Neural cell (in vitro differentiated cells): Measurements from ENCODE around the gene MVK. TPM values are rescaled to one million over a fixed set of nuclear protein-coding genes. Genes with fewer than 3 reads are reported as not detected.

Experiments used
- H2AFZ ChIP-seq: fragments of 200-600, 300-800 bp; sonication (generic), shearing (Covaris generic); 2 replicates; pipeline ENCODE4 v1.6.0; 2014; ENCODE audit warnings: low read depth, mild to moderate bottlenecking, antibody characterized with exemption, low read length, moderate library complexity
- H3F3A ChIP-seq: fragments of 200-600 bp; shearing (Covaris generic); 2 replicates; pipeline ENCODE4 v1.6.1; 2016; ENCODE audit warnings: mild to moderate bottlenecking, moderate library complexity, mixed read lengths, antibody characterized with exemption, low read length; ENCODE audit not compliant: insufficient read depth, poor library complexity, severe bottlenecking
- H3K27ac ChIP-seq: fragments of 200-600, 300-800 bp; sonication (generic), shearing (Covaris generic); 2 replicates; pipeline ENCODE4 v1.5.1; 2014; ENCODE audit warnings: mild to moderate bottlenecking, low read length, moderate library complexity
- H3K27me3 ChIP-seq: fragments of 300-800, 200-600 bp; sonication (generic), shearing (Covaris generic); 2 replicates; pipeline ENCODE4 v1.6.0; 2014; ENCODE audit warnings: mild to moderate bottlenecking, low read depth, low read length, moderate library complexity; ENCODE audit not compliant: insufficient read depth
- H3K36me3 ChIP-seq: fragments of 300-800, 200-600 bp; sonication (generic), shearing (Covaris generic); 2 replicates; pipeline ENCODE4 v1.5.1; 2014; ENCODE audit warnings: mild to moderate bottlenecking, antibody characterized with exemption, low read length, moderate library complexity; ENCODE audit not compliant: insufficient read depth
- H3K4me2 ChIP-seq: fragments of 300-800, 200-600 bp; sonication (generic), shearing (Covaris generic); 2 replicates; pipeline ENCODE4 v1.6.0; 2014; ENCODE audit warnings: mild to moderate bottlenecking, low read length
- H3K4me3 ChIP-seq: fragments of 300-800, 200-600 bp; sonication (generic), shearing (Covaris generic); 2 replicates; pipeline ENCODE4 v1.5.1; 2014; ENCODE audit warnings: mild to moderate bottlenecking, low read length, moderate library complexity
- H3K79me2 ChIP-seq: fragments of 200-600 bp; shearing (Covaris generic); replicated peaks from 2 replicates; pipeline ENCODE4 v1.6.0; 2014; ENCODE audit warnings: mild to moderate bottlenecking, low read length, moderate library complexity; ENCODE audit not compliant: insufficient read depth
- H3K9ac ChIP-seq: fragments of 300-800, 200-600 bp; sonication (generic), shearing (Covaris generic); 2 replicates; pipeline ENCODE4 v1.6.1; 2016; ENCODE audit warnings: mild to moderate bottlenecking, low read length, mixed read lengths
- H3K9me2 ChIP-seq: fragments of 200-600 bp; shearing (Covaris generic); 2 replicates; pipeline ENCODE4 v1.6.1; 2016; ENCODE audit warnings: mild to moderate bottlenecking, low read length, mixed read lengths; ENCODE audit not compliant: insufficient read depth
- H3K9me3 ChIP-seq: fragments of 200-600, 300-800 bp; sonication (generic), shearing (Covaris generic); 2 replicates; pipeline ENCODE4 v1.6.1; 2016; ENCODE audit warnings: mild to moderate bottlenecking, mixed run types, low read length, moderate library complexity, mixed read lengths
- H4K20me1 ChIP-seq: fragments of 200-600 bp; shearing (Covaris generic); 2 replicates; pipeline ENCODE4 v1.6.1; 2016; ENCODE audit warnings: mild to moderate bottlenecking, mixed run types; ENCODE audit not compliant: insufficient read depth
- EP300 ChIP-seq: fragments of 450-650 bp; conservative IDR thresholded peaks from 2 replicates; pipeline ENCODE4 v1.6.1; 2014; ENCODE audit warnings: antibody characterized with exemption, mild to moderate bottlenecking, moderate library complexity; ENCODE audit not compliant: poor library complexity, severe bottlenecking
- EZH2 ChIP-seq: fragments of 200-600, 300-800 bp; shearing (Covaris generic), sonication (generic); IDR thresholded peaks from 2 replicates; pipeline ENCODE4 v1.6.1; 2014; ENCODE audit warnings: antibody characterized with exemption, low read length, borderline replicate concordance, mild to moderate bottlenecking; ENCODE audit not compliant: insufficient read depth, poor library complexity, severe bottlenecking
- MXI1 ChIP-seq: fragments of 450-650 bp; conservative IDR thresholded peaks from 2 replicates; pipeline ENCODE4 v1.6.1; 2014; ENCODE audit warnings: antibody characterized with exemption, mild to moderate bottlenecking; ENCODE audit not compliant: poor library complexity, severe bottlenecking
- POLR2AphosphoS5 ChIP-seq: IDR thresholded peaks from 2 replicates; pipeline ENCODE4 v1.6.1; 2012
- RAD21 ChIP-seq: fragments of 450-650 bp; conservative IDR thresholded peaks from 2 replicates; pipeline ENCODE4 v1.6.1; 2014; ENCODE audit warnings: antibody characterized with exemption, mild to moderate bottlenecking, moderate library complexity
- SMC3 ChIP-seq: fragments of 450-650 bp; conservative IDR thresholded peaks from 2 replicates; pipeline ENCODE4 v1.6.1; 2014; ENCODE audit warnings: antibody characterized with exemption, mild to moderate bottlenecking, moderate library complexity; ENCODE audit not compliant: poor library complexity
- TAF1 ChIP-seq: IDR thresholded peaks from 2 replicates; pipeline ENCODE4 v1.6.1; 2012; ENCODE audit warnings: low read depth
- polyA plus RNA-seq: library from polyadenylated mRNA; depleted of rRNA; stranded (reverse); fragments of >200 nt; gene quantifications from 2 replicates; pipeline ENCODE4 v1.2.3, GENCODE V29; 2014
- TF ChIP-seq, protein P1 (sequence below): IDR thresholded peaks from 2 replicates; pipeline ENCODE4 v1.6.1; 2012; ENCODE audit warnings: borderline replicate concordance
- TF ChIP-seq, protein P2 (sequence below): fragments of 450-650 bp; IDR thresholded peaks from 2 replicates; pipeline ENCODE4 v1.5.1; 2014; ENCODE audit warnings: antibody characterized with exemption, mild to moderate bottlenecking, moderate library complexity; ENCODE audit not compliant: poor library complexity, severe bottlenecking

MVK gene
- polyA plus RNA-seq, 1 donor from 2014 or later = 45.7 TPM

DNA sequence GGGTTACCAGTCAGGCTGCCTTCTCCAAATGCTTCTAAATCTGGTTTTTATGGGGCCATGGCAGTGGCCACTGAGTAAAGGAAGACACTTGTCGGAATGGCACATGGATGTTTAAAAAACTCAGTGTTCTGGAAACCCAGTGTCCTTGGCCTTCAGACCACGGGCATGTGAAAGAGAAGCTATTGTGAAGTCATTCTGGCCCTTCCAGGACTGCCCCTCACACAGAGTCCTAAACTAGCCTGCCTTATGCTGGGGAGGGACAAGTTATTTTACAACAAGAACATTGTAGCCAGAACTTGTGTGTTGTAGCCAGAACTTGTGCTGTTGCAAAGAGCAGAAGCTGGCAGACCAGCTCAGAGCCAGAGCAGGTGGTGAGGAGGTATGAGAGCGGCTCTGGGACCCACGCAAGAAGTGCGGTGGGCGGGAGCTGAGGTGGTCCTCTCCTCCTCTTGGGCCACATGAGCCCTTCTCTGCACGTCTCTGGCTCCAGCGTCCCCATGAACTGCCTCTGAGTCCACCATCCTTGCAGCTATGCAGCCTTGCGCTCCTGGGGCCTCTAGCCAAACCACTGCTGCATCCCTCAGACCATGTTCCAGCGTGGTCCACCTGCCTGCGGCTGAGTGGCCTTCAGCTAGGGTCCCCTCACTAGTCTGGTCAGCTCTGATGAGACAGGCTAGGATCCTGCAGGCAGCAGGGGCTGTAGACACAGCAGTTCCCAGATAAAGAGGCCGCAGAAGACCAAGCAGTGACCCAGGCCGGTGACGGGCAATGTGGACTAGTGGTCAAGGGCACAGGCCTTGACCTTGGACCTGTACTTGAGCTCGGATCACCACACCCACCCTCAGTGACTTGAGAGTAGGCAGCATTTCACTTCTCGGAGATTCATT, 32.8 kb upstream of the MVK start:
- Histone ChIP-seq H3K79me2 (no peaks in the 10 kb centered on the region), H4K20me1 (no peaks in the 10 kb centered on the region), H2AFZ (no peak overlapping the region), H3K9me3 (no peaks in the 10 kb centered on the region), H3F3A (no peaks in the 10 kb centered on the region), H3K4me2 (no peak overlapping the region), H3K36me3 (no peaks in the 10 kb centered on the region), H3K4me3 (no peak overlapping the region), H3K27ac (no peak overlapping the region), H3K9ac (no peak overlapping the region), H3K9me2 (no peaks in the 10 kb centered on the region), H3K27me3 (no peaks in the 10 kb centered on the region)
- TF ChIP-seq SMC3 (no peak), EP300 (no peak), EZH2 (no peak), POLR2AphosphoS5 (no peak), MXI1 (no peak), TAF1 (no peak), RAD21 (no peak)
- TF ChIP-seq, protein P1, sequence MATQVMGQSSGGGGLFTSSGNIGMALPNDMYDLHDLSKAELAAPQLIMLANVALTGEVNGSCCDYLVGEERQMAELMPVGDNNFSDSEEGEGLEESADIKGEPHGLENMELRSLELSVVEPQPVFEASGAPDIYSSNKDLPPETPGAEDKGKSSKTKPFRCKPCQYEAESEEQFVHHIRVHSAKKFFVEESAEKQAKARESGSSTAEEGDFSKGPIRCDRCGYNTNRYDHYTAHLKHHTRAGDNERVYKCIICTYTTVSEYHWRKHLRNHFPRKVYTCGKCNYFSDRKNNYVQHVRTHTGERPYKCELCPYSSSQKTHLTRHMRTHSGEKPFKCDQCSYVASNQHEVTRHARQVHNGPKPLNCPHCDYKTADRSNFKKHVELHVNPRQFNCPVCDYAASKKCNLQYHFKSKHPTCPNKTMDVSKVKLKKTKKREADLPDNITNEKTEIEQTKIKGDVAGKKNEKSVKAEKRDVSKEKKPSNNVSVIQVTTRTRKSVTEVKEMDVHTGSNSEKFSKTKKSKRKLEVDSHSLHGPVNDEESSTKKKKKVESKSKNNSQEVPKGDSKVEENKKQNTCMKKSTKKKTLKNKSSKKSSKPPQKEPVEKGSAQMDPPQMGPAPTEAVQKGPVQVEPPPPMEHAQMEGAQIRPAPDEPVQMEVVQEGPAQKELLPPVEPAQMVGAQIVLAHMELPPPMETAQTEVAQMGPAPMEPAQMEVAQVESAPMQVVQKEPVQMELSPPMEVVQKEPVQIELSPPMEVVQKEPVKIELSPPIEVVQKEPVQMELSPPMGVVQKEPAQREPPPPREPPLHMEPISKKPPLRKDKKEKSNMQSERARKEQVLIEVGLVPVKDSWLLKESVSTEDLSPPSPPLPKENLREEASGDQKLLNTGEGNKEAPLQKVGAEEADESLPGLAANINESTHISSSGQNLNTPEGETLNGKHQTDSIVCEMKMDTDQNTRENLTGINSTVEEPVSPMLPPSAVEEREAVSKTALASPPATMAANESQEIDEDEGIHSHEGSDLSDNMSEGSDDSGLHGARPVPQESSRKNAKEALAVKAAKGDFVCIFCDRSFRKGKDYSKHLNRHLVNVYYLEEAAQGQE = no peak
- TF ChIP-seq, protein P2, sequence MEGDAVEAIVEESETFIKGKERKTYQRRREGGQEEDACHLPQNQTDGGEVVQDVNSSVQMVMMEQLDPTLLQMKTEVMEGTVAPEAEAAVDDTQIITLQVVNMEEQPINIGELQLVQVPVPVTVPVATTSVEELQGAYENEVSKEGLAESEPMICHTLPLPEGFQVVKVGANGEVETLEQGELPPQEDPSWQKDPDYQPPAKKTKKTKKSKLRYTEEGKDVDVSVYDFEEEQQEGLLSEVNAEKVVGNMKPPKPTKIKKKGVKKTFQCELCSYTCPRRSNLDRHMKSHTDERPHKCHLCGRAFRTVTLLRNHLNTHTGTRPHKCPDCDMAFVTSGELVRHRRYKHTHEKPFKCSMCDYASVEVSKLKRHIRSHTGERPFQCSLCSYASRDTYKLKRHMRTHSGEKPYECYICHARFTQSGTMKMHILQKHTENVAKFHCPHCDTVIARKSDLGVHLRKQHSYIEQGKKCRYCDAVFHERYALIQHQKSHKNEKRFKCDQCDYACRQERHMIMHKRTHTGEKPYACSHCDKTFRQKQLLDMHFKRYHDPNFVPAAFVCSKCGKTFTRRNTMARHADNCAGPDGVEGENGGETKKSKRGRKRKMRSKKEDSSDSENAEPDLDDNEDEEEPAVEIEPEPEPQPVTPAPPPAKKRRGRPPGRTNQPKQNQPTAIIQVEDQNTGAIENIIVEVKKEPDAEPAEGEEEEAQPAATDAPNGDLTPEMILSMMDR = no peak

DNA sequence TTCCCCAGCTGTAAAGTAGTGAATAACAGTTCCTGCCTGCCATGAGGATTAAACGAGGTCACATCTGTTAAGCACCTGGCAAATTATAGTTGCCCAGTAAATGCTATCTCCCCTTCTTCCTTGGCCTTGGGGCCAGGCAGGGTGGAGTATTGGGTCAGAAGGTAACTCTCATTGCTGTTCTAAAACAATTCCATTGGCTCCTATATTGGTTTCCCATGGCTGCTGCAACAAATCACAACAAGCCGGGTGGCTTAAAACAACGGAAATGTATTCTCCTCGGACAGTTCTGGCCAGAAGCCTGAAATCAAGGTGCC, 32.2 kb upstream of the MVK start:
- H2AFZ ChIP-seq = no peak overlapping the region
- H3K9me3 ChIP-seq = no peaks in the 10 kb centered on the region
- no peaks in the 10 kb centered on the region for H3K36me3 ChIP-seq
- H3K4me3 ChIP-seq = no peak overlapping the region
- no peak overlapping the region for H3K4me2 ChIP-seq
- no peak overlapping the region for H3K9ac ChIP-seq
- H3K27ac ChIP-seq = no peak overlapping the region
- no peaks in the 10 kb centered on the region for H3K9me2 ChIP-seq
- no peaks in the 10 kb centered on the region for H4K20me1 ChIP-seq
- no peaks in the 10 kb centered on the region for H3F3A ChIP-seq
- TF ChIP-seq EZH2 = no peak
- no peak for TF ChIP-seq SMC3
- TF ChIP-seq, protein P2 = no peak
- TF ChIP-seq RAD21 = no peak
- TF ChIP-seq, protein P1 = no peak
- TF ChIP-seq POLR2AphosphoS5 = no peak
- H3K79me2 ChIP-seq = no peaks in the 10 kb centered on the region
- no peaks in the 10 kb centered on the region for H3K27me3 ChIP-seq
